H54 (cell line): Measurements from ENCODE around the gene RAB9A.
"Not testable (repeated sequence)": the region's sequence is repeated elsewhere in the genome, so short reads cannot be mapped to it uniquely, and the experiment has no call there.

Experiments used
- DNase-seq: peaks from one replicate; pipeline ENCODE4 v3.0.0; 2011; ENCODE audit warnings: low spot score, mixed read lengths; ENCODE audit not compliant: insufficient read length
- FAIRE-seq: peaks from 3 replicates; lab custom pipeline; 2011; peaks lifted over from hg19 to GRCh38; lab: Jason Lieb, UNC
- POLR2A ChIP-seq: IDR thresholded peaks from 2 replicates; pipeline ENCODE4 v1.6.1; 2011; ENCODE audit warnings: low read depth, mild to moderate bottlenecking, low read length

Gene RAB9A

DNA sequence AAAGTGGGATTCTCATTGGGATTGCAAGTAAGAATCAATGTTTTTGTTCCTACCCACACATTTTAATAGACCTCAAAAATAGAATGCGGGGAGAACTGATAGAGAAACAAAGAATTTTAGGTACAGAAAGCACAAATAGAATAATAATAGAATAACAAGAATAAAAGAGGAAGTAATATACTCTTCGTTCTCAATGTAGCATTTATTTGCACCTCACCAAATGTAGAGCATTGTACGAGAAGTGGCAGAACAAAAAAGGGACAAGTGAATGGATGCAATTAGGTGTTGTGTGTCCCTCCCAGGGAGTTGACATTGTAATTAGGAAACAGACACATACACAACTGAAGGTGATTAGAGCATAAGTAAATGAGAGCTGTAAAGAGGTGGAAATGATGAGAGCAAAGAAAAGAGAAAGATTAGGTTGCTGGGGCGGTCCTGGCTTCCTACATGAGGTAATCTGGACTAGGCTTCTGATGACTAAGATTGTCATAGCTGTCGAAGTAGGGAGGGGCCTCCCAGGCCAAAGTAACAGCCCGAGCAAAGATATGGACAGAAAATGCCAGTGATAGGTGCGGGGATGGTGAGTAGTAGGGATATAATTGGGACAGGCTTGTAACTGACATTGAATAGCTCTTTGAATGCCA, 10.4 kb downstream of the RAB9A start:
- no peak for DNase-seq
- TF ChIP-seq POLR2A, result no peak
- no peak for FAIRE-seq

DNA sequence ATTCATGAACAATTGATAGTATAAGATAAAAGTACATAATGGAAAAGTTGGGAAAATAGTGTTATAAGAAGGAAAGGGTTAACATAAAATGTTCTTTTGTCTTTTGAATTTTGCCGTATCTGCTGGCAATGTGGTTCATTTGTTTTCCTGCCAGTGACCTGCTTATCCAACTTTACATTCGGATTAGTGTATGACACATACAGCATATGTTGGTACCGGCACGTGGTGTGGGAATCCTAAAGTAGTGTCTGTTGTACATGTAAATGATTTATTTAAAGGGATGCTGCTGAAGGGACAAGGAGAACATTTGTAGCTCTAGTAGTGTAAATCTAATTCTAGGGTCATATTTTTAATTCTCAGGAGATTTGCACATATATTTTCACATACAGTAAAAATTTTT, 11.5 kb downstream of the RAB9A start:
- DNase-seq (no peak), FAIRE-seq (no peak)
- no peak for TF ChIP-seq POLR2A

DNA sequence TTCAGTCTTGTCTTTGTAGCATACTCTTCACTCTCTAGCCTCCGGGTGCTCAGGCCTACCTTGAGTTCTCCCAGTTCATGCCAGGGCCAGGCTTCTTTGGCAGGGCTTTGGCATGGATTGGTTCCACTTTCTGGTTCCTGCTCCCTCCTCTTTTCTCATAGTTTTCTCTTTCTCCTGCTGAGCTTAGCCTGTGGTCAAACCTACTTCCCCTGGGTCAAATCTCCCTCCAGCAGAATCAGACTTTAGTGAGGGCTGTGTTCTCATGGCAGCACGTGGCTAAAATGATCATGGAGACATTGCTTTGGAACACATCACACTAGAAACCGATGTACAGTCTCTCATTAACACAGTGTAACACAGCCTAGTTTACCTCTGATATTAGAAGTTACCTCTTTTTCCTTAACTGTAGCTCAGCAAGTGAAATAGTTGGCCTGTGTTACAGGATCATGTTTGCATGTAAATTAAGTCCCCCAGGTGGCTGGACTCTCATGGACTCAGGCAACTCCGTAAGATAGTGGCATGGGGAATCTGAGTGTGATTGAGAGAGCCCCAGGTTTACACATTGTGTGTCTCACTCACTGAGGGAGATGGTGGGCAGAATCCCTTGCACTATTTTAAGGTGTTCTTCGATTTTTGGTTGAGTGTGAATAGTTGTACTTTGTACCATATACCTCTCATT, 13.3 kb downstream of the RAB9A start:
- no peak for TF ChIP-seq POLR2A
- no peak for FAIRE-seq
- DNase-seq, result no peak

DNA sequence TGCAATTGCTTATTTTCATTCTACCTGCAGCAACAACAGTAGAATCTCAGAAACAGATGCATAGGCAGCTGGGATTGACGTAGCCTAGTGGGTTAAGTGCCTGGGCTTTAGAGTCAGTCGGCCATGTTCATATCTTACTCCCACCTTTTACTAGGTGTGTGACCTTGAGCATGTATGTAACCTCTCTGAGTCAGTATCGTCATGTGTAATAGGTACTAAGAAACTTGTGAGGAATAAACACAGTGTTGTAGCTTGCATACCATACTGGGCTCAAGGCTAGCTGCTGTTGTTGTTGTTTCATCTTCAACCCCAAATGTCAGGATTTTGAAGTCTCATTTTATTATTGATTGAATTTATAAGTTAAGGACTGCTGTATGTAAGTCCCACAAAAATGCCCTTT, 14.2 kb downstream of the RAB9A start:
- DNase-seq (no peak), FAIRE-seq (no peak)
- TF ChIP-seq POLR2A, result no peak

DNA sequence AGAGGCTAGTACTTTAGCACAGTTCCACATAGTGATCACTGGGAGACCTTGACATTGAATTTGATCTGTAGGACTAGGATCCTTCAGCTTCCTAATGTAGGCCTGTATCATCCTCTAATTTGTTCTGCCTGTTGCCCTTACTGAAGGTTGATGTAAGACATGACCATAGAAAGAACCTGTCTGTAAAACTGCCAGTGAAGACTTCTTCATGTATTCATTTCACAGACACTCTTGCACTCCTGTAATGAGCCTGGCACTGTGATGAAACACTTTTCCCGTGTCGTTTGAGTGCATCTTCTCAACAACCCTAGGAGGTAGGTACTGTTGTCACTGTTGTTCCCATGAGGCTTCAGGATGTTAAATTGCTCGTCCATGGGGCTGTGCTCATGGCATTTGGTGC, 14.7 kb downstream of the RAB9A start:
- TF ChIP-seq POLR2A, result no peak
- DNase-seq (no peak), FAIRE-seq (no peak)

DNA sequence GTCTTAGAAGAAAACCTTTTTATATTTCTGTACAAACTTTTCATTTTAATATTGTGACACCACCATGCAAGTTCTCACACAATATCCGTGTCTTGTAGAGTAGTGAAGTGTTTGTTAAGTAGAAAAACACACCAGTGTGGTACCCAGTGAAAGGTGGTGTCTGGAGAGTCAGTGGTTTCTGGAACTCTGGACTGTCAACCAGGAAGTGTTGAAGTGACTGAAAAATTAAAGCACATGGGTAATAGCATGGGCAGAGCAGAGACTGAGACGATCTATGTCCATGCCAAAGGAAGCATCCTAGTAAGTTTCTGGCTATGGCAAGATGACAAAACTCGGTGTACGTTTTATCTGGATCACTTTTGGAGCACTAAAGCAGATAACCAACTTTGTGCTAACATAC, 22.2 kb downstream of the RAB9A start:
- TF ChIP-seq POLR2A, result no peak
- DNase-seq, result no peak
- no peak for FAIRE-seq

DNA sequence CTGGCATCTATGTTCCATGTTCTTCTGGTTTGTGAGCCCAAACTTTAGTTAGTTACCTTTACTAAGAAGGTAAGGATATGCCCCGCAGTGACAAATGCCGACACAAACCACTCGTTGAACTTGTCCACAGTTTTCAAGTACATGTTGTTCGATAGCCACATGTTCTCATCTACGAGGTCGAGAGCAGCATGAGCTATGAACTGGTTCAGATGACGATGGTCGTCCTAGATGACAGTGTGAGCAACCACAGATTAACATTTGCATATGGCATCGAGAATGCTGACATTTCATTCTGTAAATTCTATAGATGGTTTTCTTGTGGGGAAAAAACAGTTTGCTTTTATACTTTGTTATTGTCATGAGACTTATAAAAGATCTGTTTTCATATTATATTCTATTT, 27.5 kb downstream of the RAB9A start:
- DNase-seq (no peak), FAIRE-seq (no peak)
- TF ChIP-seq POLR2A, result no peak

DNA sequence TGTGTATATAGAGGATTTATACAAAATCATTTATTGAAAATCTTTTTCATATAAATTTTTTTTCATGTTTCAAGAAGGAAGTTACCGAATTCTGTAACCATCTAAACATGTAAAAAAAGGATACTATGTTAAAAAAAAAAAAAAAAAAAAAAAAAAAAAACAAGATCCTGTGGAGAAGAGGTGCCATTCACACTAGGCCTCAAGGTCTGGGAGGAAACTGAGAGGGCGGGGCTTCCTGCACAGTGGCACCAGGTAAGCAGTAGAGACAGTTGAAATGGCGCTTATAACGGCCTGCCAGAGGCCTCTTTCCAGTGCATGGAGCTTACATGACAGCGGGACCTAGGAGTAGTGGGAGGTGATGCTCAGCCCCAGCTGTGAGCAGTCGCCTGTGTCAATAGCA, 28.0 kb downstream of the RAB9A start:
- no peak for FAIRE-seq
- no peak for TF ChIP-seq POLR2A
- DNase-seq, result no peak

DNA sequence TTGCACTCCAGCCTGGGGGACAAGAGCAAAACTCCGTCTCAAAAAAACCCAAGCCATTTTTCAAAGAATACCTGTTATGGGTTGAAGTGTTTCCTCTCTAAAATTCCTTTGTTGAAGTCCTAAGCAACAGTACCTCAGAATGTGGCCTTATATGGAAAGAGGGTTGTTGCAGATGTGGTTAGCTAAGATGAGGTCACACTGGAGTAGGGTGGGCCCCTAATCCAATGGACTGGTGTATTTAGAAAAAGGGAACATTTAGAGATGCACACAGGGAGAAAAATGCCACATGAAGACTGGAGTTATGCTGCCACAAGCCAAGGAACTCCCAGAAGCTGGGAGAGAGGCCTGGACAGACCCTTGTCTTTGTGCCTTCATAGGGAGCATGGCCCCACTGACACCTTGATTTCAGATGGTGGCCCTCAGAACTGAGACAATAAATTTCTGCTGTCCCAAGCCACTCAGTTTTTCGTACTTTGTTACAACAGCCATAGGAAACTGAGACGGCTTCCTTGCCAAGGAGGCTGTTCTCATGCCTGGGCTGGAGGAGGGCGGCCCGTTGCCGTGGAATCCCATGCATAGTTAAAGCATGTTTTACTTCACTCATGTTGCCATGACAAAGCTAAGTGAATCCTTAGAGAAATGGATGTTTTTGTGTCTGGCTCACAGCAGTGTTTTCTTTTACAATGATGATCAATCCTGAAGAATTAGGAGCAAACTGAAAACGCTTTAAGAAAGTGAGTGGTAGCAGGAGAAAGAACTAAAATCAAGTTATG, 29.0 kb downstream of the RAB9A start:
- no peak for FAIRE-seq
- DNase-seq, result no peak
- TF ChIP-seq POLR2A, result no peak

DNA sequence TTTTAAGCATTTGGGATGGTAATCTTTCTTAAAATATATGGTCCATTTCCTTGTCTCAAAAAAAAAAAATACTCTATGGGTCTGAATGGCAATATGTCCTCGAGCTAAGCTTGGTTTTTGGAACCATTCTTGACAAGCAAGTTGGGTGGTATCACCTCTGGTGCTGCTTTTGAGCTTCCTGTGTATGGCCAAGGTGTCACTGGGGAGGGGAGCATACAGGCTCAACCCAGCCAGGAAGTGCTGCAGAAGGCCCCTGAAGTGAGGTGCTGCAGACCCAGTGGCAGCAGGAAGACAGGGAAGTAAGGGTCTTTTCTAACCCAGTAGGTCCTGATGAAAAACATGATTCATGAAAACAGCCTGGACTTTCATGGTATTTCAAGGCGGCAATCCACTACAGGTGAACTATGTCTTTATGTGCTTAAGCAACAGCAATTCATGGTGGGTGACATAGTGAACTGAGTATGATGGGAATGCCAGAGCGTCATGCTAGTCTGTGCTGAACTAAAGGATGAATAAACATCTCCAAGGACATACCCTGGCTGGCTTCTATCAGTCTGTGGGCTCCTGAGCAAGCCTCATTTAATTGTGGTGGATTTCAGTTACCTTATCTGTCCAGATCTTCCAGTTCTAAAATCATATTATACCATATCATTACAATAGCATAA, 30.4 kb downstream of the RAB9A start:
- FAIRE-seq (no peak), DNase-seq (no peak)
- no peak for TF ChIP-seq POLR2A

DNA sequence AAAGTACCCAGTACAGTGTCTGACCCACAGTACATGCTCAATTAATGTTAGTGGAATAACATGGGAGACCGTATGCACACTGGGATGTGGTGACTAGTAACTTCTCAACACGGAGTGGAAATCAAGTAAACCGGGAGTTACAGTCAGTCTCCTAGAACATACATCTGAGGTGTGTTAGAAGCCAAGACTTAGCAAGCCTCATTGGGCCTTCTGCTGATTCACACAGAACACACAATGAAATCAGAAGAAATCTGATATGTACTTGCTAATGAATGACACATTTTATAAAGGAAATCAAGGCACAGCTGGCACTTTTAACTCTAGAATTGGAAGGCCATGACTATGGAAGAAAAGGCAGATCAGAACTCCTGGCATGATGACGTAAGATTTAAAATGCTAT, 32.4 kb downstream of the RAB9A start:
- TF ChIP-seq POLR2A, result no peak
- DNase-seq (no peak), FAIRE-seq (no peak)

DNA sequence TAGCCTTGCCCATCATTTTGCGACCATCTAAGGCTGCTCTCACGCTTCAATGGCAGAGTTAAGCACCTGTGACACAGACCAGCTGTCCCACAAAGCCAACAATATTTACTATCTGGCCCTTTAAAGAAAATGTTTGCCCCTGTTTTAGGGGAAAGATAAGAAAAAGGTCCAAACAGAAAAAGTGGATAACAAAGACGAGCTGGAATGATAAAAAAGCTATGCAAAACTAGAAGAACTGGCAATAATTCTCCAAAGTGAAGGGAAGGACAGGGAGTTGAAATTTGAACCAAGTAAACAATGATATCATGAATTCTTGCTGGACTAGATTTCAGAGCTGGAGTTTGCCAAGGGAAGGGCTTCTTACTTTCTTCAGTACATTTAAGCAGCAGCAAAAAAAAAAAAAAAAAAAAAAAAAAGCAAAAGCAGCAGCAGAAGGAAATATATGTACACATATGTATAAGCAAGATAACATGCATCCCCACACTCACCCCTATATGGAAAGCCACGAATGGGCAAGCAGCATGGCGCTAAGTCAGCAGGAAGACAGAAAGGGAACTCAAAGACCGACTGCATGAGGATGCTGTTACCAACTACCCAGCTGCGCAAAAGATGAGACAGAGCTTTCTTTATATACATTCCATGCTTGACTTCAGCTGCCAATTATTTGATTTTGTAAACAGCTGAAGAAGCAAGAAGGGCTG, 33.0 kb downstream of the RAB9A start:
- DNase-seq (no peak), FAIRE-seq (no peak)
- TF ChIP-seq POLR2A, result no peak

DNA sequence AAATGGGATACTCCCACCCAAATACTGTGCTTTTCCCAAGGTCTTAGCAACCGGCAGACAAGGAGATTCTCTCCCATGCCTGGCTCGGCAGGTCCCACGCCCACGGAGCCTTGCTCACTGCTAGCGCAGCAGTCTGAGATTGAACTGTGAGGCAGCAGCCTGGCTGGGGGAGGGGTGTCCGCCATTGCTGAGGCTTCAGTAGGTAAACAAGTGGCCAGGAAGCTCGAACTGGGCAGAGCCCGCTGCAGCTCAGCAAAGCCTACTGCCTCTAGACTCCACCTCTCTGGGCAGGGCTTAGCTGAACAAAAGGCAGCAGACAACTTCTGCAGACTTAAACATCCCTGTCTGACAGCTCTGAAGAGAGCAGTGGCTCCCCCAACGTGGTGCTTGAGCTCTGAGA, 36.0 kb downstream of the RAB9A start:
- FAIRE-seq, result not testable (repeated sequence)

DNA sequence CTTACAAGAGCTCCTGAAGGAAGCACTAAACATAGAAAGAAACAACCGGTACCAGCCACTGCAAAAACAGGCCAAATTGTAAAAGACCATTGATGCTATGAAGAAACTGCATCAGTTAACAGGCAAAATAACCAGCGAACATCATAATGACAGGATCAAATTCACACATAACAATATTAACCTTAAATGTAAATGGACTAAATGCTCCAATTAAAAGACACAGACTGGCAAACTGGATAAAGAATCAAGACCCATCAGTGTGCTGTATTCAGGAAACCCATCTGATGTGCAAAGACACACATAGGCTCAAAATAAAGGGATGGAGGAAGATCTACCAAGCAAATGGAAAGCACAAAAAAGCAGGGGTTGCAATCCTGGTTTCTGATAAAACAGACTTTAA, 37.7 kb downstream of the RAB9A start:
- DNase-seq, FAIRE-seq: not testable (repeated sequence)

More for the DNA sequence above, 36.0 kb downstream of the RAB9A start:
- DNase-seq, result not testable (repeated sequence)

DNA sequence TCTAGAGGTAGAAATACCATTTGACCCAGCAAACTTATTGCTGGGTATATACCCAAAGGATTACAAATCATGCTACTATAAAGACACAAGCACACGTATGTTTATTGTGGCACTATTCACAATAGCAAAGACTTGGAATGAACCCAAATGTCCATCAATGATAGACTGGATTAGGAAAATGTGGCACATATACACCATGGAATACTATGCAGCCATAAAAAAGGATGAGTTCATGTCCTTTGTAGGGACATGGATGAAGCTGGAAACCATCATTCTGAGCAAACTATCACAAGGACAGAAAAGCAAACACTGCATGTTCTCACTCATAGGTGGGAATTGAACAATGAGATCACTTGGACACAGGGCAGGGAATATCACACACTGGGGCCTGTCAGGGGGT, 41.6 kb downstream of the RAB9A start:
- not testable (repeated sequence) for DNase-seq, FAIRE-seq
